CD8-positive, alpha-beta memory T cell (primary cell): ENCODE results near the gene MAP3K15. TPM values are rescaled to one million over a fixed set of nuclear protein-coding genes. Genes with fewer than 3 reads are reported as not detected.

Source experiments
- CTCF ChIA-PET: fragments of 350-600 bp; sonication (Branson Sonifier 250); formaldehyde crosslinking; loops from one replicate; lab custom pipeline; 2021; ENCODE audit warnings: antibody characterized with exemption; lab: Charles Lee
- POLR2A ChIA-PET: fragments of 350-600 bp; sonication (Branson Sonifier 250); formaldehyde crosslinking; loops from one replicate; lab custom pipeline; 2021; ENCODE audit warnings: antibody characterized with exemption; lab: Charles Lee
- DNase-seq, 5 donors: peaks; one replicate each; pipeline versions ENCODE4 v3.0.0 to v3.0.0-alpha.2; 2020 to 2022; ENCODE audit warnings: mixed read lengths in 1 of 5
- H3K27ac ChIP-seq: one replicate; pipeline ENCODE4 v1.7.0; 2013; ENCODE audit warnings: low read depth, mild to moderate bottlenecking, low read length, moderate library complexity
- H3K27me3 ChIP-seq: 2 replicates; pipeline ENCODE4 v1.7.0; 2013; ENCODE audit warnings: low read length, mild to moderate bottlenecking; ENCODE audit not compliant: insufficient read depth, poor library complexity, severe bottlenecking
- H3K36me3 ChIP-seq: 2 replicates; pipeline ENCODE4 v1.7.0; 2013; ENCODE audit warnings: mild to moderate bottlenecking, low read length, moderate library complexity; ENCODE audit not compliant: insufficient read depth
- H3K4me1 ChIP-seq: 2 replicates; pipeline ENCODE4 v1.7.0; 2013; ENCODE audit warnings: mild to moderate bottlenecking, low read length, moderate library complexity; ENCODE audit not compliant: insufficient read depth
- H3K4me3 ChIP-seq: 2 replicates; pipeline ENCODE4 v1.7.0; 2013; ENCODE audit warnings: mild to moderate bottlenecking, low read length
- H3K9me3 ChIP-seq: 2 replicates; pipeline ENCODE4 v1.7.0; 2013; ENCODE audit warnings: mild to moderate bottlenecking, low read length
- H3K27ac Mint-ChIP-seq, 8 donors: one replicate each; pipeline ENCODE4 v1.8.0; 2020 to 2021; ENCODE audit warnings: mixed read lengths in 8 of 8, mild to moderate bottlenecking in 6 of 8, inconsistent platforms in 3 of 8, moderate library complexity in 3 of 8
- H3K27me3 Mint-ChIP-seq, 2 donors: one replicate each; pipeline ENCODE4 v1.8.0; 2020 to 2021; ENCODE audit warnings: mixed read lengths in 2 of 2, mild to moderate bottlenecking in 1 of 2, moderate library complexity in 1 of 2
- H3K36me3 Mint-ChIP-seq, 3 donors: one replicate each; pipeline ENCODE4 v1.8.0; 2020 to 2021; ENCODE audit warnings: mixed read lengths in 3 of 3, inconsistent platforms in 1 of 3, mild to moderate bottlenecking in 1 of 3
- H3K4me1 Mint-ChIP-seq, 3 donors: one replicate each; pipeline ENCODE4 v1.8.0; 2020 to 2021; ENCODE audit warnings: mixed read lengths in 3 of 3, inconsistent platforms in 1 of 3, mild to moderate bottlenecking in 1 of 3
- H3K4me3 Mint-ChIP-seq, 7 donors: one replicate each; pipeline ENCODE4 v1.8.0; 2020 to 2021; ENCODE audit warnings: mixed read lengths in 7 of 7, mild to moderate bottlenecking in 6 of 7, moderate library complexity in 4 of 7, inconsistent platforms in 2 of 7
- H3K9me3 Mint-ChIP-seq, 5 donors: one replicate each; pipeline ENCODE4 v1.8.0; 2020 to 2022; ENCODE audit warnings: mixed read lengths in 5 of 5, mild to moderate bottlenecking in 3 of 5, moderate library complexity in 2 of 5, inconsistent platforms in 1 of 5
- polyA plus RNA-seq: library from polyadenylated mRNA; unstranded; fragments of 300-500 nt; fragmentation: Illumina TruSeq; gene quantifications from one replicate; pipeline ENCODE4 v1.2.3, GENCODE V29; 2021
- total RNA-seq, 2 experiments: library from RNA; stranded (reverse); gene quantifications; one replicate each; pipeline ENCODE4 v1.2.3, GENCODE V29; 2021

Gene MAP3K15
- total and polyA plus RNA-seq, 3 experiments from 2014 or later, result 0.13 to 0.28 TPM; not detected in 1

DNA sequence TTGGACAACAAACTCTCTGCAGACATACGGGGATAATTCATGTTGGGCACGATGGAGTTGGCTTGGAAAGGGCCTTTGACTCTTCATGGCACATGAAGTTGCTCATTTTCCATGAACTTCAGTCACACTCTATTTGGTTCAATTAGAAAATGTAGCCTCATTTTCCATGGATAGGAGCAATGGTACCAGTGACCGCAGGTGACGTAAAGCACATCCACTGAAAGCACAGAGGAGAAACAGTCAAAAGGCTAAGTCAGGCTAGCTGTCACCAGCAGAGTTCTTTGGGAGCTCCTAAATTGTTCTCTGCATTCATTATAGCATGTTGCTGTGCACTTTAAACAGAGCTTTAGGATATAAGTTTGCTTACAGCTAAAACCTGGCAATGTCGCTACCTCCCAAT lies 39.9 kb upstream of the MAP3K15 start:
- ChIA-PET POLR2A (no interaction called here), CTCF (no interaction called here)
- H3K4me3 ChIP-seq, result no peak overlapping the region
- H3K27me3 Mint-ChIP-seq, result peaks cover 0 to 3% of the 10 kb centered on the region in 2 donors
- no peak overlapping the region for H3K4me3 Mint-ChIP-seq
- H3K9me3 ChIP-seq, result no peaks in the 10 kb centered on the region
- H3K27ac ChIP-seq, result no peak overlapping the region
- H3K27ac Mint-ChIP-seq, result peak overlapping the region in 6 of 8 donors; percentile 57 to 94 (median 69)
- no peak for DNase-seq
- H3K27me3 ChIP-seq, result no peaks in the 10 kb centered on the region
- H3K9me3 Mint-ChIP-seq, result no peaks in the 10 kb centered on the region
- no peaks in the 10 kb centered on the region for H3K4me1 ChIP-seq
- peaks cover 0 to 51% (median 0%) of the 10 kb centered on the region in 3 donors for H3K36me3 Mint-ChIP-seq
- H3K4me1 Mint-ChIP-seq, result peaks cover 19 to 34% (median 23%) of the 10 kb centered on the region in 3 donors
- no peaks in the 10 kb centered on the region for H3K36me3 ChIP-seq

GRCh38 chrX:19554786-19555185 lies 39.5 kb upstream of the MAP3K15 start:
- Mint-ChIP-seq H3K27ac (peak overlapping the region in 2 of 8 donors; percentile 32 to 74), H3K9me3 (no peaks in the 10 kb centered on the region), H3K27me3 (peaks cover 0 to 3% of the 10 kb centered on the region in 2 donors), H3K36me3 (peaks cover 0 to 53% (median 0%) of the 10 kb centered on the region in 3 donors), H3K4me1 (peaks cover 20 to 34% (median 23%) of the 10 kb centered on the region in 3 donors), H3K4me3 (no peak overlapping the region)
- Histone ChIP-seq H3K9me3 (no peaks in the 10 kb centered on the region), H3K4me3 (no peak overlapping the region), H3K36me3 (no peaks in the 10 kb centered on the region), H3K27ac (no peak overlapping the region), H3K4me1 (no peaks in the 10 kb centered on the region), H3K27me3 (no peaks in the 10 kb centered on the region)
- DNase-seq, result no peak
- ChIA-PET CTCF (no interaction called here), POLR2A (no interaction called here)

- CTCF ChIA-PET, result no interaction called here
- DNase-seq, result no peak
- H3K4me3 Mint-ChIP-seq, result no peak overlapping the region
- H3K4me3 ChIP-seq, result no peak overlapping the region
- H3K36me3 Mint-ChIP-seq, result peaks cover 0 to 67% (median 6%) of the 10 kb centered on the region in 3 donors
- H3K36me3 ChIP-seq, result no peaks in the 10 kb centered on the region
- no peaks in the 10 kb centered on the region for H3K27me3 ChIP-seq
- H3K9me3 ChIP-seq, result no peaks in the 10 kb centered on the region
- peaks cover 23 to 45% (median 29%) of the 10 kb centered on the region in 3 donors for H3K4me1 Mint-ChIP-seq
- no peak overlapping the region for H3K27ac ChIP-seq
- no peaks in the 10 kb centered on the region for H3K4me1 ChIP-seq
- no peaks in the 10 kb centered on the region for H3K9me3 Mint-ChIP-seq
- peak overlapping the region in 5 of 8 donors; percentile 9 to 85 (median 61) for H3K27ac Mint-ChIP-seq
- peaks cover 0 to 3% of the 10 kb centered on the region in 2 donors for H3K27me3 Mint-ChIP-seq
- POLR2A ChIA-PET, result no interaction called here
These were observed 37.5 kb upstream of the MAP3K15 start for GRCh38 chrX:19552793-19553192.

DNA sequence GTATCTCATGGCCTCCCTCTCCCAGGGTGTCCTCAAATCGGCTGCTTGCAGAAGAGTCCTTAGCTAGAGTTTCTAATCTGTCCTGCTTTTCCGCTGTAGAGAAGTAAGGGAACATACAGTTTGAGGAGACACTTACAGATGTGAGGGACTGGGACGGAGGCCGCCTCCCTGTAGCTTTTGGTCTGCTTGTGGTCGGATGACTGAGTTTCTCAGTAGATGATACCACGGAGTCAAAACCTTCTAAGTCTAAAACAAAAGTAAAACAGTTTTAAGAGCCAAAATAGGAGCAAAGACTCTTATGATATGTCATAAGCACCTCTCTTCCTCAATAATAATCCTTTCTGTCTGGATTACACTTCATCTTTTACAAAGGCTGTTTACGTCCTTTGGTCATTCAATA lies 34.5 kb upstream of the MAP3K15 start:
- Histone ChIP-seq H3K4me3 (no peak overlapping the region), H3K4me1 (no peaks in the 10 kb centered on the region), H3K27ac (no peak overlapping the region), H3K9me3 (no peaks in the 10 kb centered on the region), H3K36me3 (no peaks in the 10 kb centered on the region), H3K27me3 (no peaks in the 10 kb centered on the region)
- CTCF ChIA-PET, result no interaction called here
- no peak for DNase-seq
- peaks cover 0 to 3% of the 10 kb centered on the region in 2 donors for H3K27me3 Mint-ChIP-seq
- peak overlapping the region in 5 of 7 donors; percentile 43 to 88 (median 73) for H3K4me3 Mint-ChIP-seq
- H3K27ac Mint-ChIP-seq, result peak overlapping the region in 7 of 8 donors; percentile 41 to 95 (median 85)
- no peaks in the 10 kb centered on the region for H3K9me3 Mint-ChIP-seq
- peaks cover 0 to 75% (median 7%) of the 10 kb centered on the region in 3 donors for H3K36me3 Mint-ChIP-seq
- peaks cover 11 to 25% (median 13%) of the 10 kb centered on the region in 3 donors for H3K4me1 Mint-ChIP-seq
- POLR2A ChIA-PET, result no interaction called here

GRCh38 chrX:19548934-19549333 lies 33.6 kb upstream of the MAP3K15 start:
- Histone ChIP-seq H3K4me1 (no peaks in the 10 kb centered on the region), H3K4me3 (no peak overlapping the region), H3K27ac (no peak overlapping the region), H3K36me3 (no peaks in the 10 kb centered on the region), H3K9me3 (no peaks in the 10 kb centered on the region), H3K27me3 (no peaks in the 10 kb centered on the region)
- Mint-ChIP-seq H3K9me3 (no peaks in the 10 kb centered on the region), H3K36me3 (peaks cover 3 to 83% (median 10%) of the 10 kb centered on the region in 3 donors), H3K4me1 (peaks cover 15 to 25% (median 16%) of the 10 kb centered on the region in 3 donors), H3K27ac (peak overlapping the region in 7 of 8 donors; percentile 17 to 95 (median 61)), H3K27me3 (peaks cover 0 to 3% of the 10 kb centered on the region in 2 donors), H3K4me3 (peak overlapping the region in 5 of 7 donors; percentile 20 to 82 (median 50))
- ChIA-PET CTCF (no interaction called here), POLR2A (no interaction called here)
- DNase-seq, result no peak

DNA sequence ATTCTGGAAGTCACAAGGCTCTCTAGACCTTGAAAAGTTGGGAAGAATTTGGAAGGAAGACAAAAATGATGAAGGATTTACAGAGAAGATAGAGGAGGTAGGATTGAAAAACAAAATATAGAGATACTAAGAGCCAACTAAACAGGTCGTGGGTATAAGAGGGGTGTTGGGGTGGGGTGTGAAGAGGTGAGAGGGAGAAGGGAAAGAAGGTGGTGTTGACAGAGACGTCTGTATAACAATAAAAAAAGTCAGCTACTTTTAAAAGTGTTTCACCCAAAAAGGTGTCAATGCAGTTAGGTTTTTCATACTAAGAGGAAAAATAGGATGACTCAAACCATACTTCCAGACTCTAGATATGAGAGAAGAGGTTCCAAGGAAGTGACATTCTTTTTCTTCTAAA lies 33.0 kb upstream of the MAP3K15 start:
- no peaks in the 10 kb centered on the region for H3K27me3 ChIP-seq
- CTCF ChIA-PET, result no interaction called here

DNA sequence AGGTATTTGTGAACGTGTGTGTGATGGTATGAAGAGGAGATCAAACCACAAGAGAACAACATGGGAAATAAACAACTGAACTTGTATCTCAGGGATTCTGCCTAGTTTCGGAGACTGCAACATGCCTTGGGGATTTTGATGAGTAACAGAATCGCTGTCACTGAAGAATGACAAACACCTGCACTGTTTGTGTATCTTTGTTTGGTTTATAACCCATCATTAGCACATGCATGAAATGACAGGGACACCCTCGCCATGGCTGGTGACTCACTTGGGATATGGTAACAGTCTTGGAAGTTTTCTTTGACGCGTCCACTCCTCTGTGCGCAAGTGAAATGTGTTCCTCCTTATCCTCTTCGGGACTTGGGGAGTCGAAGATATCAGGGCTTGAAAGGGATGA lies 30.3 kb upstream of the MAP3K15 start:
- Histone ChIP-seq H3K4me3 (no peak overlapping the region), H3K9me3 (no peaks in the 10 kb centered on the region), H3K4me1 (no peaks in the 10 kb centered on the region), H3K27ac (no peak overlapping the region), H3K36me3 (no peaks in the 10 kb centered on the region), H3K27me3 (no peaks in the 10 kb centered on the region)
- ChIA-PET POLR2A (no interaction called here), CTCF (no interaction called here)
- Mint-ChIP-seq H3K9me3 (peaks cover 0 to 1% (median 0%) of the 10 kb centered on the region in 5 donors), H3K27ac (peak overlapping the region in 4 of 8 donors; percentile 19 to 86 (median 59)), H3K4me1 (peaks cover 9 to 15% (median 14%) of the 10 kb centered on the region in 3 donors), H3K4me3 (no peak overlapping the region), H3K27me3 (no peaks in the 10 kb centered on the region), H3K36me3 (peaks cover 10 to 91% (median 13%) of the 10 kb centered on the region in 3 donors)
- DNase-seq, result no peak

More for the DNA sequence above, 33.0 kb upstream of the MAP3K15 start:
- POLR2A ChIA-PET, result no interaction called here
- H3K9me3 ChIP-seq, result no peaks in the 10 kb centered on the region
- H3K4me1 ChIP-seq, result no peaks in the 10 kb centered on the region
- H3K4me3 ChIP-seq, result no peak overlapping the region
- no peaks in the 10 kb centered on the region for H3K9me3 Mint-ChIP-seq
- H3K36me3 Mint-ChIP-seq, result peaks cover 3 to 87% (median 10%) of the 10 kb centered on the region in 3 donors
- peak overlapping the region in 7 of 8 donors; percentile 17 to 82 (median 61) for H3K27ac Mint-ChIP-seq
- peaks cover 0 to 3% of the 10 kb centered on the region in 2 donors for H3K27me3 Mint-ChIP-seq
- peak overlapping the region in 5 of 7 donors; percentile 20 to 54 (median 29) for H3K4me3 Mint-ChIP-seq
- H3K4me1 Mint-ChIP-seq, result peaks cover 15 to 25% (median 16%) of the 10 kb centered on the region in 3 donors
- no peak for DNase-seq
- H3K36me3 ChIP-seq, result no peaks in the 10 kb centered on the region
- no peak overlapping the region for H3K27ac ChIP-seq

- Mint-ChIP-seq H3K27me3 (no peaks in the 10 kb centered on the region), H3K4me3 (no peak overlapping the region), H3K36me3 (peaks cover 10 to 88% (median 13%) of the 10 kb centered on the region in 3 donors), H3K4me1 (peaks cover 8 to 10% (median 9%) of the 10 kb centered on the region in 3 donors), H3K9me3 (peaks cover 0 to 1% (median 0%) of the 10 kb centered on the region in 5 donors), H3K27ac (peak overlapping the region in 5 of 8 donors; percentile 31 to 78 (median 72))
- H3K36me3 ChIP-seq, result no peaks in the 10 kb centered on the region
- H3K27ac ChIP-seq, result no peak overlapping the region
- H3K9me3 ChIP-seq, result no peaks in the 10 kb centered on the region
- no peaks in the 10 kb centered on the region for H3K4me1 ChIP-seq
- ChIA-PET POLR2A (no interaction called here), CTCF (no interaction called here)
- H3K4me3 ChIP-seq, result no peak overlapping the region
- H3K27me3 ChIP-seq, result no peaks in the 10 kb centered on the region
- peak in 4 of 5 donors; percentile 9 to 46 (median 22) for DNase-seq
These were observed 29.5 kb upstream of the MAP3K15 start for GRCh38 chrX:19544693-19545305.
